NCI-H128 (cell line): ENCODE data around the gene ANKRD7.

Source experiments
- DNase-seq: peaks from one replicate; lab custom pipeline; 2025; ENCODE audit not compliant: unreplicated experiment; lab: John Stamatoyannopoulos, UW

The ANKRD7 gene, protein sequence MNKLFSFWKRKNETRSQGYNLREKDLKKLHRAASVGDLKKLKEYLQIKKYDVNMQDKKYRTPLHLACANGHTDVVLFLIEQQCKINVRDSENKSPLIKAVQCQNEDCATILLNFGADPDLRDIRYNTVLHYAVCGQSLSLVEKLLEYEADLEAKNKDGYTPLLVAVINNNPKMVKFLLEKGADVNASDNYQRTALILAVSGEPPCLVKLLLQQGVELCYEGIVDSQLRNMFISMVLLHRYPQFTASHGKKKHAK

DNA sequence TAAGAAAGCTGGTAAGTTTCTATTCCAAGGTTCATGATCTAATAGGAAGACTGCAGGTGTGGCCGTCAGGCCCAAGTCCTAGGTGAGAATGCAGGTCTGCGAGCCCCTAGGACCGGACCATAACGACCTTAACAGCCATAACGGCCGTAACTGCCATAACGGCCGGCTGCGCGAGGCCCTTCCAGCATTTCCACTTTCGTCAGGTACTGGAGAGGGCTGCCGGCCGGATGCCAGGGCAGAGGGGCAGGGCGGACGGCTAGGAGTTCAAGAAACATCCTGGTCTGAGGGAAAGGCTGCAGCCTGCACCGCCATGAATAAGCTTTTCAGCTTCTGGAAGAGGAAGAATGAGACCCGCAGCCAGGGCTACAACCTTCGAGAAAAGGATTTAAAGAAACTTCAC is at the start of gene ANKRD7:
ANKRD7 (plus strand) TSS at position 184 of the 400 bp plus-strand sequence; CDS start at position 311, 127 bp downstream.
- DNase-seq, result no peak

DNA sequence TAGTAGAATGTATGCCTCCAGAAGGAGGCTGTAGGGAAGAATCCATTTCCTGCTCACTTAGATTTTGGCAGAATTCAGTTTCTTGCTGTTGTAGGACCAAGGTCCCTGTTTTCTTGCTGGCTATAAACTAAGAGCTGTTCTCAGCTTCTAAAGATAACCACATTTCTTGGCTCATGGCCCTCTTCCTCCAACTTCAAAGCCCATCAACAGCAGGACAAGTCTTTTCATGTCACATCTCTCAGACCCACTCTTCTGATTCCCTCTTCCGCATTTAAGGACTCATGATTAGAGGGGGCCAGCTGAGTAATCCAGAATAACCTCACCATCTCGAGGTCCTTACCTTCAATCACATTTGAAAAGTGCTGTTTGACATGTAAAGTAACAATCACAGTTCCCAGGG is 48.8 kb upstream of the ANKRD7 start:
- DNase-seq, result no peak

DNA sequence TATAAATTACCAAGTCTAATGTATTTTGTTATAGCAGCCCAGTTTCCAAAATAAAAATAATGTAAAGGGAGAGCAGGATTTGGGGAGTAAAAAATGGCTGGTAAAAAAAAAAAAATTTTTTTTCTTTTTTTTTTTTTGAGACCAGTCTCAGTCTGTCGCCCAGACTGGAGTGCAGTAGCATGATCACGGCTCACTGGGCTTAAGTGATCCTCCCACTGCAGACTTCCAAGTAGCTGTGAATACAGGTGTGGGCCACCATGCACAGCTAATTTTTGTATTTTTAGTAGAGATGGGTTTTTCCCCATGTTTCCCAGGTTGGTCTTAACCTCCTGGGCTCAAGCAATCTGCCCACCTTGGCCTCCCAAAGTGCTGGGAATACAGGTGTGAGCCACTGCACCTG is 45.3 kb upstream of the ANKRD7 start:
- no peak for DNase-seq

DNA sequence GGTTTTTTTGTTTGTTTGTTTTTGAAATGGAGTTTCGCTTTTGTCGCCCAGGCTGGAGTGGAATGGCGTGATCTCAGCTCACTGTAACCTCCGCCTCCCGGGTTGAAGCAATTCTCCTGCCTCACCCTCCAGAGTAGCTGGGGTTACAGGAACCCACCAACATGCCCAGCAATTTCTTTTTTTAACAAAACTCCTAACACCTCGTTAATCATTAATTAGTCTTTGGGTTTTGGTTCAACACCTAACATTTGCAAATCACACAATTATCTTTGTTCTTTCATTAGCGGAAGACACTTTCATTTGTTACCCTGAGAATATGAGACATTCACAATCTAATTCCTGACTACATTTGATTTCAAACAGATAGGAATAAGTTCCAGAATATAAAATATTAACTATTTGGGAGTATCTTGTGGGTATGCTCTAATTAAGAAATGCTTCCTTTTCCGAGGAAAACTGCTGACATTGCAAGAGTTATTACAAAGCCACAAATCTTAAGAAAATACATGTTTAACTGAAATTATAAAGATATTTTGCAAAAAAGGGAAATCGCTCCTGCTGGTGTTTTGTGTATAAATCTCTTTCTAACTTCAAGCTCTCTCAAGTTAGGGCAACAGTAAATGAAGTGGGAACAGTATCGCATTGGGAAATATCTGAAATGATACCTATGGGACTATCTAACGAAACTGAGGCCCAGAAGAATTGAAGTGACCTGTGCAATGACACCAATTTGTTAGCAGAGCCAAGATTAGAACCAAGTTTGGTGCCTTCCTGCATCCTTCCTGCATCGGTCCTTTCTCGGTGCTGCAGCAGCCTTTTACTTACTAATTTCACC is 41.7 kb upstream of the ANKRD7 start:
- DNase-seq, result no peak

DNA sequence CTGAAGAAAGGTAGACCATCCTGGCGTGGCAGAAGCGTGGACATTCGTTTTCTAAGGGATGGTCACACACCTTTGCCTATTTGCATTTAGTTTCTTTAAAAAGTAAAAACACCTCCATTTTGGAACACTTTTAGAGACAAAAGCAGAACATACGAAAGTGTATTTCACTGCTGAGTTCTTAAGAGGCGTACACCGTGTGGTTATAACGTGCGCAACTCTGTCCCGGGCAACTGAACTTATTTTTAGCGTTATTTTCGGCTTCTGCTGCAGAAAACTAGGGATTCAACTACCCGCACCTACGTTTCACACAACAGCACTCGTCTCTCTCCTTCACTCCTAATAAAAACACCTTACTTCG is 41.1 kb upstream of the ANKRD7 start:
- DNase-seq, result no peak

DNA sequence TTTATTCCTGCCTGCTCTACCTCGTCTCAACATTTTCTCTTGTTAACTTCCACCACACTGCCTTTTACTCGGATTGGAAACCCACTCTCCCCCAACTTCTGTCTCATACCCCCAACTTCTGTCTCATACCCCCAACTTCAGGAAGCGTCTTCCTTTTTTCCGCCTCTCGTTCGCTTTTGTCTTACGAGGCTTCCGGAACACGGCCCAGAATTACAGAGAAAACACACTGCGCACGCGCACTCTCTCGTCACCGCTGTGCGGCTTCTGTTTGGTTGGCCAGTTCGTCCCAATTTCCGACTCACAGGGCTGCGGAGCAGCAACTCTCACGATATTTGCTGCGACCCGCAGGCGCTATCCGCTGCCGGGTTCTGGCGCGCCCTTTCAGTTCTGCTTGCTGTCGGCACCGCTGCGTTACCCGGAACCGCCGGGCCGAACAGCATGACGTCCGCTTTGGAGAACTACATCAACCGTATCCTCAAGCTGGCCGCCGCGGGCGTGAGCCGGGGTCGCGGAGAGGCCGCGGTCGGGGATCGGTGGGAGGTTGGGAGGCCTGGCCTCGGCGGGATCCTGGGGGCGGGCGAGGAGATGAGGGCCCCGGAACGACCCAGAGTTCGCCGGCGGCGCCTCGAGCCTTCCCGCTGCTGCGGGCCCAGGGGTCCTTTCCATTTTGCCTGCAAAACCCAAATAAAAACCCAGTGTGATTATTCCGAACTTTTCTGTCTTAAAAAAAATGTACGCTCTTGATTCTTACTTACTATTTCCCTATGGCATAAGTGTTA is 40.5 kb upstream of the ANKRD7 start, which contains the start of gene LSM8:
LSM8 (plus strand) TSS at position 379 of the 779 bp plus-strand sequence; CDS start at position 439, 60 bp downstream.
- peak; percentile 92 for DNase-seq

DNA sequence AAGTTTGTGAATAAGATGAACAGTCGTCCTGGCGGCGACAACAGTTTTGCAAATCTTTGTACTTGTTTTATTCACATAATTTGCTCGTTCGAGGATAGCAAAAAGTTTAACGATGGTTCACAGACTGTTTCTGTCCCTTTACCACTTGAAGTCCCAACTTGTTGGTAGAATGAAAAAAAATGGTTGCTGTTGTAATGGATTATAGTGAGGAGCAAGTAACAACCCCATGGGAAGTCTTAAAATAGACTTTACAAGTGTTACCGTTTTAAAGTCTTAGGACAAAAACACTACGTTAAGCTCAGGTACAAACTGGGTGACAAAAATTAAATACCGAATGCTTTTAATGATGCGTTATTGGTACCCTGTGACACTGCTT is 40.0 kb upstream of the ANKRD7 start:
- DNase-seq, result no peak

DNA sequence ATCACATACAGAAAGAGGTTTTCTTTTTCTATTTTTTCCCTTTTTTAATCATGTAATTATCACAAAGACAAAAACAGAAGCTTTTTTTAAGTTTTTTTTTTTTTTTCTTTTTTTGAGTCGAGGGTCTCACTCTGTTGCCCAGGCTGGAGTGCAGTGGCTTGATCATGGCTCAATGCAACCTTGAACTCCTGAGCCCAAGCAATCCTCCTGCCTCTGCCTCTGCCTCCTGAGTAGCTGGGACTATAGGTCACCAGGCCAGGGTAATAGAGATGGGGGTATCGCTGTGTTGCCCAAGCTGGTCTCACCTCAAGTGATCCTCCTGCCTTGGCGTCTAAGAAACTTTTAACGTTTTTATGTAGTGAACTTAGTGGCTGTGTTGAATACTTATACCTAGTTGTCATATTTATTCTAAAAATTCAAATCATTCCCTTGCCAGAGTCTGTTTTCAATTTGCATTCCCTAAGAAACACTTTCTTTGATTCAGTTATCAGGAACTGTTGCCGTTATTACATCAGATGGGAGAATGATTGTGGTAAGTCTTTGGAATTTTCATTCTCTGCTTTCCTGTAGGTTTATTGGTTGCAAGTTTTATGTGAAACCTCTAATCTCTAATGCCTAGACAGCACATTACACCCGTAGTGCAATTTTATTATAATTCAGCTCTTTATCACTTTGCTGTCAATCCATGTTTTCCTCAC is 39.2 kb upstream of the ANKRD7 start:
- no peak for DNase-seq

DNA sequence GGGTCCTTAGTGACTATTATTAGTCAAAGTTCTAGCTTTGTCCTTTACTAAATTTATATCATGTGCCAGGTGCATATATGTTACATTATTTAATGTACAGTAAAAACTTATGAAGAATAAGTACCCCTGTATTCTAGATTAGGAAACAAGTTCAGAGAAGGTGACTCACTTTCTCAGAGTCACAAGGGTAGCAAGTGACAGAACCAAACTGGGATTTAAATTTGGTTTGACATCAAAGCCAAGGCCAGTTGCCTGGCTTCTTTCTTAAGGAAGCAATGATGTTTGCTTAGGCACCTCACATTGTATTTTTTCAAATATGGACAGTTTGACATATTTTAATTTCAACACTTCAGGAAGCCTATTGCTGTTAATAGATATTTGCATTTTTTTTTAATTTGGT is 38.0 kb upstream of the ANKRD7 start:
- DNase-seq, result no peak

DNA sequence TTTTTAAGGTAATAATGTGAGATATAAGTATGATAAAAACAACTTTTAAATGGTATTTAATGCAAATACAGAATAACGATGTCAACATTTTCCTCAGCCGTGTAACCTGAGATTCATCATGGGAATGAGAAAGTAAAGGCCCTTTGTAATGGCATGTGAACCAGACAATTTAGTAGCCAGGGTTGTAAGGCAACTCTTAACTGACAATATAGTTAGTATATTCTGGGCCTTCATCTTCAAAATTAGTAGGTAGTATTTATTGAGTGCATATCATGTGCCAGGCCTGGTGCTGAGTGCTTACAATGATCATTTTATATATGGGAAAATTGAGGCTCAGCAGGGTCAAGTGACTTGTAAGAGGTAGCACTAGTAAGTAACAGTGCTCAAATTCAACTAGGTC is 29.9 kb upstream of the ANKRD7 start:
- DNase-seq, result no peak

DNA sequence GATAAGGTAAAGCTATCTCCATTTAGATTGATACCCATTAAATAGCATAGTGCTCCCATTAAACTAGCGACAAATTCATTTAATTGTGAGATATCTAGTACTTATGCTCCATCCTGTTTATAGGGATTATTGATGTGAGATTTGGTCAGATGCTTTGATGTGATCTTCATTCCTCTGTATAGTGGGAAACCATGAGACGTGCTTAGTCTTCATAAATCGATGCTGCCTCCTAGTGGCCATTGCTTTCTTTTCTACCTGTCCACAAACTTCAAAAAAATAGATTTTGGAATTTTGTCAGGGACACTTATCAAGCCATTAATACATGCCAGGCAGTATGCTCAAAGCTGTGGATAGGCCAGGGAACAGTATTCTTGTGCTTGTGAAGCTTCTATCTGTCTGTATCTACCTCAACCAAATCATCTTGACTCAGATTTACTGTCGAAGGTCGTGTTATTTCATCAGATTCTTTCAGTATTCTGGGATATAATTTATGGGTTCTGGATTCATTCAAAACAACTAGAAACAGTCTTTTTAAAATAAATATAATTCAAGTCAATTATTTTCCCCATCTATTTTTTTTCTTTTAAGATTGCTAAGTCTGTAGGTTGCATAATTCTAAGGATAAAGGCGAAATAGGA is 28.5 kb upstream of the ANKRD7 start:
- DNase-seq, result no peak

DNA sequence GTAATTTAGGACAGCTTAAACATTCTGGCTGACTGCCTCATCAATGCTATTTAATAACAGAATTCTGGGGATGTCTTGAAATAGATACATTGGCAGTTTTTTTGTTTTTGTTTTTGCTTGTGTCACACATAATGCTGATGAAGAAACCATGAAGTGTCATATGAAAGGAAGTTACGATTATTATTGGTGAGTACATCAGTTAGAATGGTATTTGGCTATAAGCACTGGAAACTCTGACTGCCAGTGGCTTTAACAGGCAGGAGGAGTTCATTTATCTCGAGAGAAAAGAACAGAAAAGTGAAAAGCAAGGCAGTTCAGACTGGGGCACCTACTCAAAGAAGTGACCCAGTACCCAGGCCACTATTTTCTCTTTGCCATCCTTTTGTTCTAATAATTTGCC is 22.4 kb upstream of the ANKRD7 start:
- no peak for DNase-seq

DNA sequence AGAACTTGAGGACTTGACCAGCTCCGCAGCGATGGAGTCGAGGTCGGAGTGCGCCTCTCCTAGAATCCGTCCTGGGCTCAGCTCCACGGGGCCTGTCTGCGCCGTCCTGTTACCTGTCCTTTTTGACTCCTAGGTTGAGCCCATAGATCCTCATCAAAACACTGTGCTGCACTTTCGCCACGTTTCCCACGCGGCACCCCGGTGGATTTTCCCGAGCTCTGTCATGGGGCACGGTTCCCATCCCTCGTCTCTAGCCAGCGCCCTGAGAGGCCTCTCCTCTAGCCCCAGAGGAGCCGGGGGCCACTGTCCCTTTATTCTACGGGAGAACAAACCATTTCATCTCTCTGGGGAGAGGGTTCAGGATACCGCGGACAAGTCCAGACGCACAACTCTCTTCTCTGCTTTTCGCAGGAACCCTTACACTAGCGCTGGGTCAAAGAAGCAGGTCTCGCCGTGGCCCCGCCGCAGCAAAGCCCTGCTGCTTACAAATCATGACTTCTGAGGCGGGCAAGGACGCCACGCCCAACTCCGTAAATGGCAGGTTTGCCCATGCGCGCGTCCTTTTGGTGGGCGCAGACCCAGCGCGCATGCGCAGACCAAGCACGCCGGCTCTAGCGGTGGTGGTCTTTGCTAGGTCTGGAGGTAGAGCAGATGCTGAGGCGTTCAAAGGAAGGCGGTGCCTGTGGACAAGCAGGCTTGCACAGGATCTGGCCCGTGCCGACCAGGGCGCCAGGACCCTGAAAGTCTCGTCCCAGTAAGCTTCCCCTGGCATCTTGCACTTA is 10.3 kb upstream of the ANKRD7 start:
- peak; percentile 74 for DNase-seq

DNA sequence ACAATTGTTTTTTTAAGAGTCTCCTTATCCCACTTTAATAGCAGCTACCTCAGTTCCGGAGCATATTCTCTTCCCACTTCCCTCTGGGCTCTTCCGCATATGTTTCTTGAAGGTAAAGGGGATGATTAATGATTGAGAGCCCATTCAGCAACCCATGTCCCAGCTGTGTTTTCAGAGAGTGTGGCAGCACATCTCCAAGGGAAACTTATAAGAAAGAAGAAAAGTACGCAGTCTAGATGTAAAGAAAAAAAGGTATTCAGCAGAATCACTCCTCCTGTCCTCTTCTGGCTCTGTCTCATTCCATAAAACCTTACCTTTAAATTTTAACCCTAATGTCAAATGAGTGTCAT is 9.7 kb upstream of the ANKRD7 start:
- no peak for DNase-seq

DNA sequence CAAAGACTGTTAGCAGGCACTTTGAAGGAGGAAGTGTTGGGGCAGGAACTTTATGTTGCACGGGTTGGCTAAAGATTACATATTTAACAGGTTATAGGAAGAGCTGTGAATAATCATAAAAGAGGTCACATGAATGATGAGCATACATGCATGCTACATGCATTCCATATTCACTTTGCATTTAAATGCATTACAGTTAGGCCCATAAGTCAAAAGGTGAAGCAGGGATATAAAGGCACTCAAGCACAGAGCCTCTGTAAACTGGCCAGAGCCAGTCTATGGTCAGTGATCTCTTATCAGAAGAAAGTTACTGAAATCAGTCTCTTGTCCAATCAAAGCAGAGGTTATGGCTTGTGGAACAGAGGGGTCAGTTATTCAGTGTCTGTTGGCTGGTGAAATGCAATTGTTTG is 7.3 kb upstream of the ANKRD7 start:
- DNase-seq, result no peak

DNA sequence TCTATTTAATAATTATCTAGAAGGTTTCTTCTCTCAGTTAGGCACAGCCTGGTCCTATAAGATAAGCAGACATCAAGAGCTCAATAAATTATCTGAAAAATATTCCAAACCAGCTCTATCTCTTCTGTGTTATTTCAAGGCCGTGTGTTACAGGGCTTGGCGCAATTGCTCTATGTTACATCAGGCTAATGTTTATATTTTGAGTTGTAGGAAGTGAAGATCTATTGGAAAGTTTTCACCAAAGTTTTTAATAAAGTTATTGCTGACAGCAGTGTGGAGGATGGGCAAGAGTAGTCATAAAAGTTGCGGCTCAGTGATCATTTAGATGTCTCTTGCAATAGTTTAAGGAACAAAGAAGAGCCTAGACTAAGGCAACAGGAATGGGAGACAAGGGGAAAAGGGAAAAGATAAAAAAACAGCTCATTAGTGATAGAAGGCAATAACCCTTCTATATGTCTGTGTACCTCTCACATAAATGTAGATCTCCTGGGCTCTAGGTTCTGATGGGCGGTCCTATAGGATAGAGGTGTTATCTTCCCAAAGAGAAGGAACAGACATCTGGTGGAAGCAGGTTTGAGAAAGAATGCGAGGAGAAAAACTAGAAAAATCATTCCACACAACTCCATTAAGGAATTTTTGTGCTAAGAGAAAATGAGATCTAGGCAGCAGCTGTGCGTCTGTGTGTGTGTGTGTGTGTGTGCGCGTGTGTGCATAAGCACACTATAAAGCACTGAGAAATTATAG is 5.9 kb upstream of the ANKRD7 start:
- no peak for DNase-seq

DNA sequence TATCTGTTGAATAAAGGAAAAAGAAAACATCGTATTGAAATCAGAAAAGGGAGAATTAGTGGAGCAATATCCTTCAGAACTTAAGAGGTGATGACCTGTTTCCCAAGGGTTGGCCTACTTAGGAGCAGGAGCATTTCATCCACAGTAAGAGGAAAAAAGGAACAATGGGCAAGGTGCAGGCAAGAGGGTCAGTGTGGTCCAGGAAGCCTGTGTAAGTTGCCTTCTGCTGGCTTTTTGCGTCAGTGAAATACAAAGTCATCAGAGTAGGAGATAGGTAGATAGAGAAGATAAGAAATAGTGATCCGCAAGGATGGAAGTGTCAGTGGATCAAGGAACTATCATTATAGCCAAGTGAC is 5.4 kb upstream of the ANKRD7 start:
- no peak for DNase-seq

DNA sequence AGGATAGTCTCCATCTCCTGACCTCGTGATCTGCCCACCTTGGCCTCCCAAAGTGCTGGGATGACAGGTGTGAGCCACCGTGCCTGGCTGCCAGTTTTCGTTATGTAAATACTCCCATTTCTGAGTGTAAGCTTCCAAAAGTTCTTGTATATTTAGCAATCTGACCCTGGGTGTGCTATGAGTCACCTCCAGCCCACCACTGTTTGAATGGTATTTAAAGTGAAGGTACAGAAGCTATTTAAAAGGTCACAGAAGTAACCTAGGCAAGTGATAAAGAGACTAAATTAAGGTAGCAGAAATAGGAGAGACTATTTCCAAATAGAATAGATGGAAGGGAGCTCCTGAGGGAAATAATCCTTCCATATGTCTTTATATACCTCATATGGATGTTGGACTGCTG is 3.9 kb upstream of the ANKRD7 start:
- DNase-seq, result no peak

DNA sequence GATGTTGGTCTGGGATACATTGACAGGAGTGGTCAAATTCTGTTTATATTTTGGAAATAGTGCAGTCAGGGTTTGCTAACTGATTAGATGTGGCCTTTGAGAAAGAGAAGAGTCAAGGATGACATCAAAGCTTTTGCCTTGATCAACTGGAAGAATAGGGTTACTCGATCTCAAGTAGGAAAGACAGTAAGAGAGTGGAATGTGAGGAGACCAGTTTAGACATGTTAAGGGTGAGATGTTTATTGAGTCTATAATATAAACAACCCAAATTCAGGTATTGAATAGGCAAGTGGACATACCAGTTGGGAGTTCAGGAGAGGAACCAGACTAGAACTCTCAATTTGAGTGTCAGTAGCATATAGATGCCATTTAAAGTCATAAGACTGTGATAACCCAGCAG is 1.9 kb upstream of the ANKRD7 start:
- DNase-seq, result no peak
